CD8-positive, alpha-beta memory T cell (primary cell): Measurements from ENCODE around the gene CDK8. TPM values are rescaled to one million over a fixed set of nuclear protein-coding genes. Genes with fewer than 3 reads are reported as not detected.

Experiments used
- CTCF ChIA-PET: fragments of 350-600 bp; sonication (Branson Sonifier 250); formaldehyde crosslinking; loops from one replicate; lab custom pipeline; 2021; ENCODE audit warnings: antibody characterized with exemption; lab: Charles Lee
- POLR2A ChIA-PET: fragments of 350-600 bp; sonication (Branson Sonifier 250); formaldehyde crosslinking; loops from one replicate; lab custom pipeline; 2021; ENCODE audit warnings: antibody characterized with exemption; lab: Charles Lee
- DNase-seq, 5 donors: peaks; one replicate each; pipeline versions ENCODE4 v3.0.0 to v3.0.0-alpha.2; 2020 to 2022; ENCODE audit warnings: mixed read lengths in 1 of 5
- H3K27ac ChIP-seq: one replicate; pipeline ENCODE4 v1.7.0; 2013; ENCODE audit warnings: low read depth, mild to moderate bottlenecking, low read length, moderate library complexity
- H3K27me3 ChIP-seq: 2 replicates; pipeline ENCODE4 v1.7.0; 2013; ENCODE audit warnings: low read length, mild to moderate bottlenecking; ENCODE audit not compliant: insufficient read depth, poor library complexity, severe bottlenecking
- H3K36me3 ChIP-seq: 2 replicates; pipeline ENCODE4 v1.7.0; 2013; ENCODE audit warnings: mild to moderate bottlenecking, low read length, moderate library complexity; ENCODE audit not compliant: insufficient read depth
- H3K4me1 ChIP-seq: 2 replicates; pipeline ENCODE4 v1.7.0; 2013; ENCODE audit warnings: mild to moderate bottlenecking, low read length, moderate library complexity; ENCODE audit not compliant: insufficient read depth
- H3K4me3 ChIP-seq: 2 replicates; pipeline ENCODE4 v1.7.0; 2013; ENCODE audit warnings: mild to moderate bottlenecking, low read length
- H3K9me3 ChIP-seq: 2 replicates; pipeline ENCODE4 v1.7.0; 2013; ENCODE audit warnings: mild to moderate bottlenecking, low read length
- H3K27ac Mint-ChIP-seq, 8 donors: one replicate each; pipeline ENCODE4 v1.8.0; 2020 to 2021; ENCODE audit warnings: mixed read lengths in 8 of 8, mild to moderate bottlenecking in 6 of 8, inconsistent platforms in 3 of 8, moderate library complexity in 3 of 8
- H3K27me3 Mint-ChIP-seq, 2 donors: one replicate each; pipeline ENCODE4 v1.8.0; 2020 to 2021; ENCODE audit warnings: mixed read lengths in 2 of 2, mild to moderate bottlenecking in 1 of 2, moderate library complexity in 1 of 2
- H3K36me3 Mint-ChIP-seq, 3 donors: one replicate each; pipeline ENCODE4 v1.8.0; 2020 to 2021; ENCODE audit warnings: mixed read lengths in 3 of 3, inconsistent platforms in 1 of 3, mild to moderate bottlenecking in 1 of 3
- H3K4me1 Mint-ChIP-seq, 3 donors: one replicate each; pipeline ENCODE4 v1.8.0; 2020 to 2021; ENCODE audit warnings: mixed read lengths in 3 of 3, inconsistent platforms in 1 of 3, mild to moderate bottlenecking in 1 of 3
- H3K4me3 Mint-ChIP-seq, 7 donors: one replicate each; pipeline ENCODE4 v1.8.0; 2020 to 2021; ENCODE audit warnings: mixed read lengths in 7 of 7, mild to moderate bottlenecking in 6 of 7, moderate library complexity in 4 of 7, inconsistent platforms in 2 of 7
- H3K9me3 Mint-ChIP-seq, 5 donors: one replicate each; pipeline ENCODE4 v1.8.0; 2020 to 2022; ENCODE audit warnings: mixed read lengths in 5 of 5, mild to moderate bottlenecking in 3 of 5, moderate library complexity in 2 of 5, inconsistent platforms in 1 of 5
- polyA plus RNA-seq: library from polyadenylated mRNA; unstranded; fragments of 300-500 nt; fragmentation: Illumina TruSeq; gene quantifications from one replicate; pipeline ENCODE4 v1.2.3, GENCODE V29; 2021
- total RNA-seq, 2 experiments: library from RNA; stranded (reverse); gene quantifications; one replicate each; pipeline ENCODE4 v1.2.3, GENCODE V29; 2021

CDK8 gene
- total and polyA plus RNA-seq, 3 experiments from 2014 or later: 4.8 to 28.0 (median 27.9) TPM

GRCh38 chr13:26320766-26321165 lies 66.8 kb downstream of the CDK8 start:
- Histone ChIP-seq H3K36me3 (no peaks in the 10 kb centered on the region), H3K27me3 (no peaks in the 10 kb centered on the region), H3K4me3 (no peak overlapping the region), H3K27ac (no peak overlapping the region), H3K4me1 (no peaks in the 10 kb centered on the region), H3K9me3 (no peaks in the 10 kb centered on the region)
- Mint-ChIP-seq H3K27ac (no peak overlapping the region), H3K4me1 (peaks cover 42 to 74% (median 60%) of the 10 kb centered on the region in 3 donors), H3K27me3 (no peaks in the 10 kb centered on the region), H3K36me3 (peaks cover 0 to 3% (median 0%) of the 10 kb centered on the region in 3 donors), H3K9me3 (no peaks in the 10 kb centered on the region), H3K4me3 (no peak overlapping the region)
- DNase-seq: no peak
- CTCF ChIA-PET: no interaction called here
- POLR2A ChIA-PET: no interaction called here

- peak overlapping the region in 1 of 7 donors; percentile 34 for H3K4me3 Mint-ChIP-seq
- no peaks in the 10 kb centered on the region for H3K9me3 ChIP-seq
- POLR2A ChIA-PET: no interaction called here
- CTCF ChIA-PET: no interaction called here
- no peaks in the 10 kb centered on the region for H3K36me3 Mint-ChIP-seq
- H3K4me1 Mint-ChIP-seq: peaks cover 52 to 79% (median 68%) of the 10 kb centered on the region in 3 donors
- H3K4me1 ChIP-seq: no peaks in the 10 kb centered on the region
- H3K36me3 ChIP-seq: no peaks in the 10 kb centered on the region
- no peak overlapping the region for H3K27ac ChIP-seq
- no peaks in the 10 kb centered on the region for H3K9me3 Mint-ChIP-seq
- no peak for DNase-seq
- H3K27me3 ChIP-seq: no peaks in the 10 kb centered on the region
- H3K27me3 Mint-ChIP-seq: no peaks in the 10 kb centered on the region
- peak overlapping the region in 2 of 8 donors; percentile 52 to 85 for H3K27ac Mint-ChIP-seq
- H3K4me3 ChIP-seq: no peak overlapping the region
Observed at GRCh38 chr13:26323127-26323526, 69.2 kb downstream of the CDK8 start.

- Histone ChIP-seq H3K27me3 (no peaks in the 10 kb centered on the region), H3K4me1 (no peaks in the 10 kb centered on the region), H3K27ac (no peak overlapping the region), H3K36me3 (no peaks in the 10 kb centered on the region), H3K9me3 (no peaks in the 10 kb centered on the region), H3K4me3 (no peak overlapping the region)
- ChIA-PET POLR2A (no interaction called here), CTCF (no interaction called here)
- Mint-ChIP-seq H3K4me3 (no peak overlapping the region), H3K4me1 (peaks cover 58 to 82% (median 72%) of the 10 kb centered on the region in 3 donors), H3K9me3 (peaks cover 0 to under 1% (median 0%) of the 10 kb centered on the region in 5 donors), H3K27me3 (no peaks in the 10 kb centered on the region), H3K36me3 (peaks cover 0 to 1% (median 0%) of the 10 kb centered on the region in 3 donors), H3K27ac (no peak overlapping the region)
- DNase-seq: no peak
Observed at GRCh38 chr13:26323764-26324163, 69.8 kb downstream of the CDK8 start.

DNA sequence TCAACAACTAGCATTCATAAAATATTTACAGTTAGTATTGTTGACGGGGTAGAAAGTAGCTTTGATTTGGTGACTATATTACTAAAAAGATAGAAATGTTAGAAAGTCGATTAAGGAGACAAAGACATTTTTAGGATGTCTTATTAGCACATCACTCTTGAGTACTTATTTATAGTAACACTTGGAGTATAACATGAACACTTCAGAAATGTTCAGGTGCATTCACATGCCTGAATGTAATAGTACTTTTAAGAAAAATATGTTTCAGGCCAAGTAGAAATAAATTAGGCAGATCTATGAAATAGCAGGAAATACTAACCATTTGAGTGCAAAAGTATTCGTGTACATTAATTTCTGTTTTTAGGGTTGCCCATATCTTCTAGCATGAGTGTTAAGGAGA lies 70.4 kb downstream of the CDK8 start:
- POLR2A ChIA-PET: no interaction called here

DNA sequence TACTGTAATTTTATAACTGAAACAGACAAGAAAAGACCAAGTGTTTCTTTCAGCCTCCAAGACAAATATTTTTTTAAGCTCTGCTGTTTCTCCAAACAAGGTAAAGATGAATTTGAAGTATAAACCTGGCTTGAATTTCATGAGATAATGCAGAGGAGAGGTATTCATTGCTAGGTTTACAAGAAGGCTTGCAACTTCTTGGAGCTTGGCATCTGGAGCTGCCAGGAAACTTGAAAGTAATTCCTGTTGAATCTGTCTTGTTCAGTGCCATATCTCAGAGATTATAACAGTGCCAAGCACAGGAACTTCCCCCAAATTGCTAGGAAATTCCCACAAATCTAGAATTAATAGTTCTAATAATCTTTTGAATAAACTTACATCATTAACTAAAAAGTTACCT lies 70.9 kb downstream of the CDK8 start:
- Mint-ChIP-seq H3K4me3 (no peak overlapping the region), H3K9me3 (peaks cover 0 to 4% (median 0%) of the 10 kb centered on the region in 5 donors), H3K36me3 (peaks cover 2 to 5% (median 2%) of the 10 kb centered on the region in 3 donors), H3K27ac (no peak overlapping the region), H3K4me1 (peaks cover 62 to 82% (median 76%) of the 10 kb centered on the region in 3 donors), H3K27me3 (no peaks in the 10 kb centered on the region)
- H3K27ac ChIP-seq: no peak overlapping the region
- no peaks in the 10 kb centered on the region for H3K4me1 ChIP-seq
- H3K27me3 ChIP-seq: no peaks in the 10 kb centered on the region
- H3K36me3 ChIP-seq: no peaks in the 10 kb centered on the region
- CTCF ChIA-PET: no interaction called here
- DNase-seq: no peak
- POLR2A ChIA-PET: no interaction called here
- H3K4me3 ChIP-seq: no peak overlapping the region
- H3K9me3 ChIP-seq: no peaks in the 10 kb centered on the region

More for the DNA sequence above, 70.4 kb downstream of the CDK8 start:
- no peak for DNase-seq
- Mint-ChIP-seq H3K4me1 (peaks cover 60 to 82% (median 73%) of the 10 kb centered on the region in 3 donors), H3K9me3 (peaks cover 0 to 4% (median 0%) of the 10 kb centered on the region in 5 donors), H3K27ac (no peak overlapping the region), H3K27me3 (no peaks in the 10 kb centered on the region), H3K4me3 (no peak overlapping the region), H3K36me3 (peaks cover 0 to 5% (median 0%) of the 10 kb centered on the region in 3 donors)
- Histone ChIP-seq H3K9me3 (no peaks in the 10 kb centered on the region), H3K36me3 (no peaks in the 10 kb centered on the region), H3K27ac (no peak overlapping the region), H3K4me3 (no peak overlapping the region), H3K4me1 (no peaks in the 10 kb centered on the region), H3K27me3 (no peaks in the 10 kb centered on the region)
- CTCF ChIA-PET: no interaction called here

DNA sequence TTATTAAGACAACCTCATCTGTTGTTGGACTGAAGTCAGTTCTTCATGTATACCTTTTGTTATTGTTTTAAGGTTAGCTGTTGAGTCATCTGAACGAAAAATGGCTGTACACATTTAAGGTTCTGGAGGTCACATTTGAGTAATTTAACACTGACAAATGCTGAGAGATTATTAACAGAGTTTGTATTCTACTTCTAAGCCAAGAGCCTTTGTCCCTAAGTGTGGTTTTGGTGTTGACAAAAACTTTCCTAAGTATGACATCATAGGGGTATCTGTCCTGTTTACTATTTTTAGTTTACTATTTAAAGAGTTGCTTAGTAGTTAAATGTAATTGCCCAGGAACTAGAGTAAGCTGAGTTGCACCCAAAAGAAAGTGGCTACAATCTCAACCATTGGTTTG lies 71.9 kb downstream of the CDK8 start:
- Mint-ChIP-seq H3K27ac (peak overlapping the region in 1 of 8 donors; percentile 11), H3K9me3 (peaks cover 0 to 4% (median 0%) of the 10 kb centered on the region in 5 donors), H3K4me3 (no peak overlapping the region), H3K36me3 (peaks cover 4 to 9% (median 6%) of the 10 kb centered on the region in 3 donors), H3K4me1 (peaks cover 64 to 83% (median 78%) of the 10 kb centered on the region in 3 donors), H3K27me3 (no peaks in the 10 kb centered on the region)
- Histone ChIP-seq H3K27me3 (no peaks in the 10 kb centered on the region), H3K9me3 (no peaks in the 10 kb centered on the region), H3K4me3 (no peak overlapping the region), H3K4me1 (peaks cover 5% of the 10 kb centered on the region), H3K36me3 (no peaks in the 10 kb centered on the region), H3K27ac (no peak overlapping the region)
- ChIA-PET CTCF (no interaction called here), POLR2A (no interaction called here)
- DNase-seq: no peak

GRCh38 chr13:26326562-26326961 lies 72.6 kb downstream of the CDK8 start:
- H3K36me3 Mint-ChIP-seq: peaks cover 4 to 9% (median 6%) of the 10 kb centered on the region in 3 donors
- peaks cover 5% of the 10 kb centered on the region for H3K4me1 ChIP-seq
- H3K4me3 Mint-ChIP-seq: no peak overlapping the region
- CTCF ChIA-PET: no interaction called here
- H3K27me3 ChIP-seq: no peaks in the 10 kb centered on the region
- H3K27ac Mint-ChIP-seq: no peak overlapping the region
- H3K4me1 Mint-ChIP-seq: peaks cover 65 to 83% (median 78%) of the 10 kb centered on the region in 3 donors
- H3K9me3 ChIP-seq: no peaks in the 10 kb centered on the region
- no peak overlapping the region for H3K4me3 ChIP-seq
- H3K9me3 Mint-ChIP-seq: peaks cover 0 to 4% (median 0%) of the 10 kb centered on the region in 5 donors
- no peaks in the 10 kb centered on the region for H3K27me3 Mint-ChIP-seq
- DNase-seq: no peak
- POLR2A ChIA-PET: no interaction called here
- no peak overlapping the region for H3K27ac ChIP-seq
- no peaks in the 10 kb centered on the region for H3K36me3 ChIP-seq

DNA sequence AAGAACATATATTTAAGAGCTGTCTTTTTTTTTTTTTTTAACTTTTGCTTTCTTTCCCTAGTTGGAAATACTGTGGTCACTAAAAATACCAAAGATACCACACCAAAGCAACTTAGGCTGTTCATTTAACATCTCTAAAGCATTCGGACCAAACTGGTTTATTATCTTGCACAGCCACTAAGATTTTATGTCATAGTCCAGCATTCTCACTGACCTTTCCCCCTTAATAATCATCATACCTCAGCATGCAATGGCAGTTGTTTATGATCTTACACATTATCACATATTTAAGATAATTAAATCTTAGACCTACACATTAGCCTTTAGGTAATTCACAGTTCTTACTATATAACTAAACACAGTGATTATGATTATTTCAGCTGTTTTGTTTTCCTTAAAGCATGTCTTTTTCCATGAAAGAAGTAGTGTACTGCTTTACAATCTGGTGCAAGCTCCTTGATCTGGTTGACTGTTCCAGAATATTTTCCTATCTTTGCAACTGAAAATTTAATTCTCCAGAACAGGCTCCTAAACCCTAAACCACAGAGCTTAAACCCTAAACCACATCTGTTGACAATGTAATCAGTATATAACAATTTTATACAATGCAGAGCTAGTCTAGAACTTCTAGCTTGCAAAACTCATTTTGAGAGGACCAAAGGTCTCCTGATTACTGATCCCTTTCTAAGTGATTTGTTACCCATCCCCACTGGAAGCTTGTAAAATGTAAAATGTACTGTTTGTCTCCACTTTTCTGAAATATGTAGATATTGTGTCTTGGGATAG lies 74.2 kb downstream of the CDK8 start:
- no peak overlapping the region for H3K4me3 Mint-ChIP-seq
- peaks cover 0 to 4% (median 0%) of the 10 kb centered on the region in 5 donors for H3K9me3 Mint-ChIP-seq
- ChIA-PET CTCF (interaction anchor here (1.4 kb wide), 1 partner anchor 22 kb away, joined by 4 read pairs; no protein-coding TSS in a partner anchor), POLR2A (no interaction called here)
- Histone ChIP-seq H3K4me1 (peaks cover 5% of the 10 kb centered on the region), H3K4me3 (no peak overlapping the region), H3K36me3 (no peaks in the 10 kb centered on the region), H3K27me3 (no peaks in the 10 kb centered on the region), H3K27ac (no peak overlapping the region), H3K9me3 (no peaks in the 10 kb centered on the region)
- peak overlapping the region in 2 of 8 donors; percentile 56 to 61 for H3K27ac Mint-ChIP-seq
- peaks cover 60 to 79% (median 78%) of the 10 kb centered on the region in 3 donors for H3K4me1 Mint-ChIP-seq
- peaks cover 4 to 9% (median 6%) of the 10 kb centered on the region in 3 donors for H3K36me3 Mint-ChIP-seq
- no peak for DNase-seq
- no peaks in the 10 kb centered on the region for H3K27me3 Mint-ChIP-seq
